Parathyroid adenoma (tissue), 2 donors: Measurements from ENCODE around the gene SPATA25.

Experiments used
- H2AFZ ChIP-seq: fragments of 300-600 bp; sonication (generic); one replicate; pipeline ENCODE4 v1.7.0; 2017; ENCODE audit warnings: antibody characterized with exemption, mild to moderate bottlenecking
- H3K27ac ChIP-seq: fragments of 300-600 bp; sonication (generic); one replicate; pipeline ENCODE4 v1.7.0; 2017
- H3K27me3 ChIP-seq: fragments of 300-600 bp; sonication (generic); one replicate; pipeline ENCODE4 v1.7.0; 2017; ENCODE audit warnings: low read length; ENCODE audit not compliant: control insufficient read depth, insufficient read depth
- H3K36me3 ChIP-seq: fragments of 300-600 bp; sonication (generic); one replicate; pipeline ENCODE4 v1.7.0; 2017; ENCODE audit warnings: low read length; ENCODE audit not compliant: control insufficient read depth, insufficient read depth
- H3K4me1 ChIP-seq: fragments of 300-600 bp; sonication (generic); one replicate; pipeline ENCODE4 v1.7.0; 2017; ENCODE audit warnings: control low read depth
- H3K4me2 ChIP-seq: fragments of 300-600 bp; sonication (generic); one replicate; pipeline ENCODE4 v1.7.0; 2017; ENCODE audit warnings: low read length
- H3K4me3 ChIP-seq: fragments of 300-600 bp; sonication (generic); one replicate; pipeline ENCODE4 v1.7.0; 2017; ENCODE audit warnings: low read depth, low read length
- H3K79me2 ChIP-seq: fragments of 300-600 bp; sonication (generic); one replicate; pipeline ENCODE4 v1.7.0; 2017; ENCODE audit warnings: control low read depth
- H3K9ac ChIP-seq: fragments of 300-600 bp; sonication (generic); one replicate; pipeline ENCODE4 v1.7.0; 2017; ENCODE audit warnings: mild to moderate bottlenecking
- H3K9me3 ChIP-seq: fragments of 300-600 bp; sonication (generic); one replicate; pipeline ENCODE4 v1.7.0; 2017; ENCODE audit warnings: low read length; ENCODE audit not compliant: control insufficient read depth
- TF ChIP-seq, protein P1 (sequence below): fragments of 300-600 bp; sonication (generic); IDR thresholded peaks from one replicate; pipeline ENCODE4 v1.7.0; 2017; ENCODE audit warnings: antibody characterized with exemption, mild to moderate bottlenecking
- donor health status: primary hyperparathyroidism.

Gene SPATA25

DNA sequence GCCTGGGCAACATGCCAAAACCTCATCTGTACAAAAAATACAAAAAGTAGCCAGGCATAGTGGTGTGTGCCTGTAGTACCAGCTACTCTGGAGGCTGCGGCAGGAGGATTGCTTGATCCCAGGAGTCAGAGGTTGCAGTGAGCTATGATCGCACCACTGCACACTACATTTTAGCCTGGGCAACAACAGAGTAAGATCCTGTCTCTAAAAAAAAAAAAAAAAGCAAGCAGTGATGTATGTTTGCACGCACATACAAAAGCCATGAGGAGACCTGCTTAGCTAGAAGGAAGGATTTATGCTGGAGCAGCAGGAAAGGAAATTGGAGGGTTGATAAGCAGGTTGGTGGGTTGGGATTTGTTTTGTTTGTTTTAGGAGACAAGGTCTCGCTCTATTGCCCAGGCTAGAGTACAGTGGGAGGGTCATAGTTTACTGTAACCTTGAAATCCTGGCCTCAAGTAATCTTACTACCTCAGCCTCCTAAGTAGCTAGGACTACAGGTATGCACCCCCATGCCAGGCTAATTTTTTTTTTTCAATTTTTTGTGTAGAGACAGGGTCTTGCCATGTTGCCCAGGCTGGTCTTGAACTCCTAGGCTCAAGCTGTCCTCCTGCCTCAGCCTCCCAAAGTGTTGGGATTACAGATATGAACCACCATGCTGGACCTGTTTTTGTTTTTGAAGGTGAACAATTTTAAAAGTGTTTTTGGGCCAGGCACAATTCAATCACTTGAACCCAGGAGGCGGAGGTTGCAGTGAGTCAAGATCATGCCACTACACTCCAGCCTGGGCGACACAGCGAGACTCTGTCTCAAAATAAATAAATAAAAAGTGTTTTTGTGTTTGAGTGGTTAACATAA, 26.0 kb downstream of the SPATA25 start:
- H2AFZ ChIP-seq, result no peak overlapping the region
- peaks cover 12% of the 10 kb centered on the region for H3K79me2 ChIP-seq
- peaks cover 6% of the 10 kb centered on the region for H3K4me1 ChIP-seq
- H3K4me3 ChIP-seq, result no peak overlapping the region
- H3K36me3 ChIP-seq, result no peaks in the 10 kb centered on the region
- H3K9me3 ChIP-seq, result no peaks in the 10 kb centered on the region
- TF ChIP-seq, protein P1, sequence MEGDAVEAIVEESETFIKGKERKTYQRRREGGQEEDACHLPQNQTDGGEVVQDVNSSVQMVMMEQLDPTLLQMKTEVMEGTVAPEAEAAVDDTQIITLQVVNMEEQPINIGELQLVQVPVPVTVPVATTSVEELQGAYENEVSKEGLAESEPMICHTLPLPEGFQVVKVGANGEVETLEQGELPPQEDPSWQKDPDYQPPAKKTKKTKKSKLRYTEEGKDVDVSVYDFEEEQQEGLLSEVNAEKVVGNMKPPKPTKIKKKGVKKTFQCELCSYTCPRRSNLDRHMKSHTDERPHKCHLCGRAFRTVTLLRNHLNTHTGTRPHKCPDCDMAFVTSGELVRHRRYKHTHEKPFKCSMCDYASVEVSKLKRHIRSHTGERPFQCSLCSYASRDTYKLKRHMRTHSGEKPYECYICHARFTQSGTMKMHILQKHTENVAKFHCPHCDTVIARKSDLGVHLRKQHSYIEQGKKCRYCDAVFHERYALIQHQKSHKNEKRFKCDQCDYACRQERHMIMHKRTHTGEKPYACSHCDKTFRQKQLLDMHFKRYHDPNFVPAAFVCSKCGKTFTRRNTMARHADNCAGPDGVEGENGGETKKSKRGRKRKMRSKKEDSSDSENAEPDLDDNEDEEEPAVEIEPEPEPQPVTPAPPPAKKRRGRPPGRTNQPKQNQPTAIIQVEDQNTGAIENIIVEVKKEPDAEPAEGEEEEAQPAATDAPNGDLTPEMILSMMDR, result no peak
- no peak overlapping the region for H3K4me2 ChIP-seq
- H3K27ac ChIP-seq, result no peak overlapping the region
- H3K27me3 ChIP-seq, result no peaks in the 10 kb centered on the region
- H3K9ac ChIP-seq, result no peak overlapping the region

DNA sequence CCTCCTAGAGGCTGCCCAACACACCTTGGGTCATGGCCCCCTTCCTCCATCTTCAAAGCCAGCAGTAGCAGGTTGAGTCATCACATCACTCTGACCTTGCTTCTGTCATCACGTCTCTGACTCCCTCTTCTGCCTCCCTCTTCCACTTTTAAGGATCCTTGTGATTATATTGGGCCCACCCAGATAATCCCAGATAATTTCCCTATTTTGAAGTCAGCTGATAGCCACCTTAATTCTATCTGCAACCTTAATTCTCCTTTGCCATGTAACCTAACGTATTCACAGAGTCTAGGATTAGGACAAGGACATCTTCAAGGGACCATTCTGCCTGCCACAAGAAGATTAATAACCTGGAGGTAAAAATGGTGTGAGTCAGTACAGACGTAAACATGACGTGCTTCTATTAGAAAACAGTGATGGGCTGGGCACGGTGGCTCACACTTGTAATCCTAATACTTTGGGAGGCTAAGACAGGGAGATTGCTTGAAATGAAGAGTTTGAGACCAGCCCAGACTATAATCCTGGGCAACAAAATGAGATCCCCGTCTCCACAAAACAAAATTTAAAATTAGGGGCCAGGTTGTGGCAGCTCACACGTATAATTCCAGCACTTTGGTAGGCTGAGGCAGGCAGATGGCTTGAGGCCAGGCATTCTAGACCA, 26.7 kb downstream of the SPATA25 start:
- TF ChIP-seq, protein P1, result no peak
- Histone ChIP-seq H3K27me3 (no peaks in the 10 kb centered on the region), H2AFZ (no peak overlapping the region), H3K4me1 (peaks cover 10% of the 10 kb centered on the region), H3K4me2 (no peak overlapping the region), H3K4me3 (no peak overlapping the region), H3K36me3 (no peaks in the 10 kb centered on the region), H3K27ac (no peak overlapping the region), H3K79me2 (peaks cover 20% of the 10 kb centered on the region), H3K9me3 (no peaks in the 10 kb centered on the region), H3K9ac (no peak overlapping the region)

DNA sequence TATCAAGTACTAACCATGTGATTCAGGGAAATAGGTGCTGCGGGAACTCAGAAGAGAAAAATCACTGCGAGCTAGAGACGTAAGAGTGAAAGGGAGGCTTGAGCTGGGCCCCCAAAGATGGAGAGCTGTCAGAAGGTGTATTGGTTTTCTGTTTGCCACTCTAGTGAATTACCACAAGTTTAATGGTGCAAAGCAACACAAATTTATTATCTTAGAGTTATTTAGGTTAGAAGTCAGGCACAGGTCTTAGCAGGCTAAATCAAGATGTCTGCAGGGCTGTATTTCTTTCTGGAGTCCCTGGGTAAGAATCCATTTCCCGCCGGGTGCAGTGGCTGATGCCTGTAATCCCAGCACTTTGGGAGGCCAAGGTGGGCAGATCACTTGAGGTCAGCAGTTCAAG, 27.5 kb downstream of the SPATA25 start:
- Histone ChIP-seq H3K9ac (no peak overlapping the region), H3K4me1 (peaks cover 10% of the 10 kb centered on the region)
- TF ChIP-seq, protein P1, result no peak

DNA sequence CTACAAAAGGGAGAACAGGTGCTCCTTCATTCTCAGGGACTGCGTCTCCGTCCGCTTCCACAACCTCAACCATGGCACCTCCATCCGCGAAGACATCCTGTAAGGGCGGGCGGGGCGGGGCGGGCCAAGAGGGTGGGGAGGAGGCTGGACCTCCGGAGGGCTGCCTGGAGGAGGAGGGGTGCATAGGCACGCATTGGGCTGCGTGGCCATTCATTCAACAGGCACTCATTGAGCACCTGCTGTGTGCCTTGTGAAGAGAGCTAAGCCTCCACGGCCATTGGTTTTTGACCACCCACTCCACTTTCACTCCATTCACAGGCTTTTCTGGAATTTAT, 29.6 kb downstream of the SPATA25 start:
- H3K79me2 ChIP-seq, result peaks cover 31% of the 10 kb centered on the region
- no peak overlapping the region for H3K9ac ChIP-seq
- no peaks in the 10 kb centered on the region for H3K36me3 ChIP-seq
- TF ChIP-seq, protein P1, result no peak
- H3K27ac ChIP-seq, result peak overlapping the region; percentile 87
- H3K4me2 ChIP-seq, result peak overlapping the region; percentile 98
- peak overlapping the region; percentile 84 for H3K4me3 ChIP-seq
- no peaks in the 10 kb centered on the region for H3K9me3 ChIP-seq
- peak overlapping the region; percentile 99 for H2AFZ ChIP-seq
- no peaks in the 10 kb centered on the region for H3K27me3 ChIP-seq
- peaks cover 10% of the 10 kb centered on the region for H3K4me1 ChIP-seq

More for the DNA sequence above, 27.5 kb downstream of the SPATA25 start:
- Histone ChIP-seq H3K4me3 (no peak overlapping the region), H2AFZ (no peak overlapping the region), H3K36me3 (no peaks in the 10 kb centered on the region), H3K9me3 (no peaks in the 10 kb centered on the region), H3K27me3 (no peaks in the 10 kb centered on the region), H3K79me2 (peaks cover 24% of the 10 kb centered on the region), H3K27ac (no peak overlapping the region), H3K4me2 (no peak overlapping the region)
